CD4-positive, alpha-beta T cell (primary cell): Measurements from ENCODE around the gene ZNF154. TPM values are rescaled to one million over a fixed set of nuclear protein-coding genes. Genes with fewer than 3 reads are reported as not detected.

ENCODE experiments used
- ATAC-seq: fragments of 200-7000 bp; cut with Tn5 transposase; one replicate; pipeline ENCODE4 v1.10.0; 2022; ENCODE audit warnings: mild to moderate bottlenecking; ENCODE audit not compliant: poor library complexity
- CTCF ChIA-PET: fragments of 350-600 bp; sonication (Branson Sonifier 250); formaldehyde crosslinking; loops from one replicate; lab custom pipeline; 2021; ENCODE audit warnings: antibody characterized with exemption, inconsistent platforms; lab: Charles Lee
- POLR2A ChIA-PET: fragments of 350-600 bp; sonication (Branson Sonifier 250); formaldehyde crosslinking; loops from one replicate; lab custom pipeline; 2021; ENCODE audit warnings: antibody characterized with exemption, inconsistent platforms; lab: Charles Lee
- DNase-seq, 14 experiments: peaks; one replicate each; pipeline ENCODE4 v3.0.0-alpha.2; 2013 to 2020; ENCODE audit warnings: mixed read lengths in 2 of 14
- H3K27ac ChIP-seq, 2 donors: one replicate each; pipeline versions ENCODE4 v1.5.1 to v1.7.0; 2013; ENCODE audit warnings: low read length in 2 of 2, low read depth in 1 of 2, mild to moderate bottlenecking in 1 of 2
- H3K27me3 ChIP-seq, 2 experiments: 1 replicate in 1 of 2; 2 replicates in 1 of 2; pipeline versions ENCODE4 v1.6.1 to v1.7.0; 2013; ENCODE audit warnings: low read length in 2 of 2, control low read depth in 1 of 2, mild to moderate bottlenecking in 1 of 2, moderate library complexity in 1 of 2; ENCODE audit not compliant: insufficient read depth in 2 of 2, control insufficient read depth in 1 of 2
- H3K36me3 ChIP-seq: one replicate; pipeline ENCODE4 v1.6.1; 2013; ENCODE audit warnings: low read length, control low read depth; ENCODE audit not compliant: insufficient read depth
- H3K4me1 ChIP-seq: one replicate; pipeline ENCODE4 v1.6.1; 2013; ENCODE audit warnings: low read length, control low read depth; ENCODE audit not compliant: insufficient read depth
- H3K4me3 ChIP-seq: one replicate; pipeline ENCODE4 v1.5.1; 2013; ENCODE audit warnings: mild to moderate bottlenecking, low read length, moderate library complexity
- H3K9me3 ChIP-seq, 2 experiments: 1 replicate in 1 of 2; 2 replicates in 1 of 2; pipeline versions ENCODE4 v1.6.1 to v1.7.0; 2013; ENCODE audit warnings: low read length in 2 of 2, mild to moderate bottlenecking in 2 of 2, control low read depth in 1 of 2, moderate library complexity in 1 of 2; ENCODE audit not compliant: control insufficient read depth in 1 of 2, insufficient read depth in 1 of 2
- H3K27ac Mint-ChIP-seq: one replicate; pipeline ENCODE4 v1.8.0; 2020; ENCODE audit warnings: mixed read lengths
- H3K27me3 Mint-ChIP-seq: one replicate; pipeline ENCODE4 v1.8.0; 2021; ENCODE audit warnings: mixed read lengths
- H3K36me3 Mint-ChIP-seq: one replicate; pipeline ENCODE4 v1.8.0; 2021; ENCODE audit warnings: low read depth, mixed read lengths
- H3K4me1 Mint-ChIP-seq: one replicate; pipeline ENCODE4 v1.8.0; 2021; ENCODE audit warnings: low read depth, mixed read lengths
- H3K4me3 Mint-ChIP-seq: one replicate; pipeline ENCODE4 v1.8.0; 2020; ENCODE audit warnings: mild to moderate bottlenecking, mixed read lengths
- H3K9me3 Mint-ChIP-seq: one replicate; pipeline ENCODE4 v1.8.0; 2020; ENCODE audit warnings: mixed read lengths
- CTCF ChIP-seq: fragments of 200-600 bp; IDR thresholded peaks from one replicate; pipeline ENCODE4 v1.8.0; 2022; ENCODE audit warnings: antibody characterized with exemption, mild to moderate bottlenecking
- intact Hi-C, 2 experiments: fragments of 100-400 bp; cut with DNase I in 1 of 2; cut with micrococcal nuclease in 1 of 2; formaldehyde crosslinking; loops; one replicate each; pipeline versions ENCODE4 v1.15.1 to v1.9.0; 2023 to 2025; cut with DNase I, micrococcal nuclease
- total RNA-seq, 174 experiments: library from RNA in 2 of 174; stranded (reverse) in 2 of 174; gene quantifications; one replicate each; pipeline ENCODE4 v1.2.3 and lab custom pipeline; 2021 to 2026

Gene ZNF154
- total RNA-seq, 2 experiments from 2014 or later = 16.9 to 18.0 TPM

- no peak for TF ChIP-seq CTCF
- Histone ChIP-seq H3K9me3 (peaks cover 44 to 89% of the 10 kb centered on the region in 2 experiments), H3K4me3 (no peak overlapping the region), H3K27me3 (no peaks in the 10 kb centered on the region), H3K36me3 (peaks cover 74% of the 10 kb centered on the region), H3K4me1 (peaks cover under 1% of the 10 kb centered on the region), H3K27ac (no peak overlapping the region)
- intact Hi-C loops = no loop called here
- POLR2A ChIA-PET = no interaction called here
- H3K27ac Mint-ChIP-seq = no peak overlapping the region
- peaks cover 19% of the 10 kb centered on the region for H3K4me1 Mint-ChIP-seq
- H3K4me3 Mint-ChIP-seq = no peak overlapping the region
- no peaks in the 10 kb centered on the region for H3K27me3 Mint-ChIP-seq
- CTCF ChIA-PET = no interaction called here
- peaks cover 21% of the 10 kb centered on the region for H3K9me3 Mint-ChIP-seq
- DNase-seq = no peak
- H3K36me3 Mint-ChIP-seq = peaks cover 100% of the 10 kb centered on the region
- ATAC-seq = no peak
These were observed 45.2 kb upstream of the ZNF154 start for GRCh38 chr19:57754091-57754673.

- H3K9me3 Mint-ChIP-seq = peaks cover 34% of the 10 kb centered on the region
- Histone ChIP-seq H3K9me3 (peaks cover 51 to 53% of the 10 kb centered on the region in 2 experiments), H3K27me3 (no peaks in the 10 kb centered on the region), H3K27ac (no peak overlapping the region), H3K4me1 (peaks cover 22% of the 10 kb centered on the region), H3K4me3 (peak overlapping the region; percentile 83), H3K36me3 (peaks cover 48% of the 10 kb centered on the region)
- H3K27ac Mint-ChIP-seq = peak overlapping the region; percentile 28
- TF ChIP-seq CTCF = no peak
- ATAC-seq = no peak
- CTCF ChIA-PET = no interaction called here
- POLR2A ChIA-PET = interaction anchor here (2.6 kb wide), 1 partner anchor 22 kb away, joined by 19 read pairs; the partner anchor contains the start of gene ZNF586
- H3K4me3 Mint-ChIP-seq = peak overlapping the region; percentile 94
- intact Hi-C loops = no loop called here
- H3K36me3 Mint-ChIP-seq = peaks cover 68% of the 10 kb centered on the region
- no peaks in the 10 kb centered on the region for H3K27me3 Mint-ChIP-seq
- DNase-seq = no peak
- peaks cover 48% of the 10 kb centered on the region for H3K4me1 Mint-ChIP-seq
These were observed 39.0 kb upstream of the ZNF154 start for GRCh38 chr19:57748029-57748428.

GRCh38 chr19:57747472-57747807, 38.4 kb upstream of the ZNF154 start:
- peak overlapping the region; percentile 90 for H3K27ac Mint-ChIP-seq
- H3K4me3 Mint-ChIP-seq = peak overlapping the region; percentile 94
- ATAC-seq = no peak
- Histone ChIP-seq H3K4me3 (peak overlapping the region; percentile 83), H3K27me3 (no peaks in the 10 kb centered on the region), H3K9me3 (peaks cover 45 to 58% of the 10 kb centered on the region in 2 experiments), H3K36me3 (peaks cover 43% of the 10 kb centered on the region), H3K4me1 (peaks cover 22% of the 10 kb centered on the region), H3K27ac (no peak overlapping the region)
- TF ChIP-seq CTCF = no peak
- H3K27me3 Mint-ChIP-seq = no peaks in the 10 kb centered on the region
- no peak for DNase-seq
- ChIA-PET CTCF (interaction anchor here (0.8 to 1.1 kb wide), 2 partner anchors 42 to 312 kb away, joined by 3 read pairs; no protein-coding TSS in a partner anchor), POLR2A (interaction anchor here (1.5 to 2.6 kb wide), 7 partner anchors 20 to 255 kb away, joined by 3 to 19 read pairs (median 9); partner anchors contain the start of genes ZNF211, ZNF586, ZNF606 and ZNF671)
- peaks cover 48% of the 10 kb centered on the region for H3K4me1 Mint-ChIP-seq
- peaks cover 29% of the 10 kb centered on the region for H3K9me3 Mint-ChIP-seq
- H3K36me3 Mint-ChIP-seq = peaks cover 62% of the 10 kb centered on the region
- intact Hi-C loops = no loop called here
